GM19238 (cell line): ENCODE data around the gene RPS18.

Experiments used
- DNase-seq: peaks from one replicate; pipeline ENCODE4 v3.0.0; 2011; ENCODE audit warnings: low spot score; ENCODE audit not compliant: insufficient read length

Gene RPS18

DNA sequence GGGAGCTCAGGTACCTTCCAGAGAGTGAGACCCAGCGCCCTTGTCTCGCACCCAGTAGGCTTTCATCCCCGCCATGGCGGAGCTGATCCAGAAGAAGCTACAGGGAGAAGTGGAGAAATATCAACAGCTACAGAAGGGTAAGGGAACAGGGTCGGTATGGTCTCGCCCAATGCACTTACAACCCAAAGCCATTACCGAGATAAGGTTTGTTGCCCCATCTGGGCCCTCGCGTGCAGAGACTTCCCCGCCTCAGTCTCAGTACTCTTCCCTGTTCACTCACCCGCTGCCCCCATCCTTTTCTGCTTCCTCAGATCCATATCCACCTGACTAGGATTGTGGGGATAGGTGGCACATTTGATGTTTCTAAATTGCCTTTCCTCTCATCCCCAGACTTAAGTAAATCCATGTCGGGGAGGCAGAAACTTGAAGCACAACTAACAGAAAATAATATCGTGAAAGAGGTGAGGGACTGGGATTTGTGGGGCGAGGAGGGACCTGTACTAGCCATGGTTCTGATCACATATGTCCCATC is 18.0 kb downstream of the RPS18 start:
- no peak for DNase-seq

DNA sequence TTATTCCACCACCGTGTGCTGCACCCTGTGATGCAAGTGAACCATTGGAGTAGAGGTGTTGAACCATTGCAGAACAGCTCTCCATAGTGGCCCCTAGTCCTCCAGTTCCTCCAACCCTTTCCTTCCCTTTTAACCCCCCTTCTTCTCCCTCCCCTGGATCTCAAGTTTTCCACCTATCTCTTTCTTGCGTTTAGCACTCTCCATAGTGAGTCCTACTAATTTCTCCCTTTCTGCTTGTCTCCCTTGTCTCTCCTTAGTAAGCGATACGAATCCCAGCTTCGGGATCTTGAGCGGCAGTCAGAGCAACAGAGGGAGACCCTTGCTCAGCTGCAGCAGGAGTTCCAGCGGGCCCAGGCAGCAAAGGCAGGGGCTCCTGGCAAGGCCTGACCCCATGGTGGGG is 18.6 kb downstream of the RPS18 start:
- no peak for DNase-seq

DNA sequence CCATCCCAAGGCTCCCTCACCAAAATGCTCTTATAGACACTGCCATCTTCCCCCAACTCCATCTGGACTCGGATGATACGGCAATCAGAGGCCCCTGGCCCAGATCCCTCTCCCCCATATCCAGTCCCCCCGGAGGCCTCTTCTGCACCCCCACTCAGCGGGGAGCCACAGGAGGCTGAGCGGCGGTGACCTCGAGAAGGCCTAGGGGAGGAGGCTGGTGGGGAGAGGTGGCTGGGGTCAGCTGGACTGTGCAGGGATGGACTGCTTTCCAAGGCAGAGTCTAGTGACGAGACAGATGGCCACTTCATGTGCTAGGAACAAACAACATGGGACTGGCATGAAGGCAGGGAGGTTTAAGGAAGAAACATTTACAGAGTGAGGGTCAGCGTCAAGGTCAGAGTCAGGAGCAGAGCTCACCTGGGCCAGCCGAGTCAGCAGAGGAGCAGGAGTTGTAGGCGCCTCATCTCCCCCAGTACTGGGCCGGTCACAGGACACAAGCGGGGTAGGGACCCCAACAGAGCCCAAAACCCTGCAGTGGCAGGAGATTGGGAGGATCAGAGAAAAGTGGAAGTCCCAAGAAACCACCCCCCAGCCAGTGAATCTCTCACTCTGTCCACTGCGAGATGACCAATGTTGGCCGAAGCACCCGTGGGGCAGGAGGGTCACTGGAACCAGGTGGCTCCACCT is 21.3 kb downstream of the RPS18 start:
- no peak for DNase-seq

DNA sequence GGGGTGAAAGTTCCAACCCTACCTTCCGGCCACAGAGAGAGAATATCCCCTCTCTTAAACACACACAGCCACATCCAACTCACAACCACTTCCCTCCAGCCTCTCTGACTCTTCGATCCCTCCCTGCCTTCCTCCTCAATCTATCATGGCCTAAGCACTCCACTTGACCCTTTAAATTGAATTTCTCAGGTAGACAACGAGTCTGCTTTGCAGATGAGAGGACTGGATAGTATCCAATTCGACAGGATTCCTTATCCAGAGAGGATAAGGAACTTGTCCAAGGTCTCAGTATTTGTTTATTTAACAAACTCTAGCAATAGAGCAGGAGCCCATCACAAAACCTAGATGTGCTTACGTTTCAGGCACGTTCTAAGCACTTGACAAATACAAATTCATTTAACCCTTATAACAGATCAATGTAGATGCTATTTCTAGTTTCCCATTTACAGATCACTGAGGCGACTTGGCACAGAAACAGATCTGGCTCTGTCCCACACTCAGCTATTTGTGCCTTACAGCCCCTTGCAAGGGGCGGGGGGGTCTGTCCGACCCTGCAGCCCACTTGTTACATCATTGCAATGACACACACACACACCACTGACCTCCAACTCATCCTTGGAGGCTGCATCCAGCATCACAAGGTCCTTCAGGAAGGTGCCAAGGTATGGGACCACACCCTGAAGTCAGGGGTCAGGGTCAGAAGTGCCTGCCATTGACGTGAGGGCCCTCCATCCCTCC is 22.4 kb downstream of the RPS18 start:
- no peak for DNase-seq

DNA sequence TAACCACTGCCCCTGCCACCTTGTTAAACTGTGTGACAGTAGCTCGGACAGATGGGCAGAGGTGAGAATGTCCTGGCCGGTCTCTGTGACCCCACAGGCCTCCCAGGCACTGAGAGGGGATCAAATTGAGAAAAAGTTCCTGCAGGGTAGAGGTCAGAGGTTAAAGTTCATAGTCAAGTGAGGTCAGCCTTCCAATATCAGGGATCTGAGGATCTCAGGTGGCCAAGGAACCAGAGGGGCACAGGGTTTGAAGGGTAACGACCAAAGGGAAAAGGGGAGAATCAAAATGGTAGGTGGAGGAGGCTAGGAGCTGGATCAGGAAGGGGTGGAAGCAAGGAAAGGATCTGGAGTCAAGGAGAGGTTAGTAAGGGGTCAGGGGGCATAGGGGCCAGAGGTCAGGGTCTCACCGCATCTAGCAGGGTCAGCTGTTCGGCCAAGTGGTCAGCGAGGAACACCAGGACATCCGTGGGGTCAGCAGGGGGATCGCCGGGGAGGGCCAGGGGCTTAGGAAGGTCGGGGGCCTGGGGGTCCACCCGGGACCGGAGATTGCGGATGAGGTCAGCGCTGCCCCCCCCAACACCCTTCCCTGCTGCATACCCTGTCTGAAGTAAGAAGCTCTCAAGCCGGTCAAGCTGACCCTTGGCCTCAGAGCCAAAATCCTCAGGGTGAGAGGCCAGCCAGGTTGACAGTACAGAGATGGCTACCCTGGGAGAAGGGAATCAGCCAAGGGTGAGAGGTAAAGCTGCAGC is 23.9 kb downstream of the RPS18 start:
- DNase-seq: no peak

DNA sequence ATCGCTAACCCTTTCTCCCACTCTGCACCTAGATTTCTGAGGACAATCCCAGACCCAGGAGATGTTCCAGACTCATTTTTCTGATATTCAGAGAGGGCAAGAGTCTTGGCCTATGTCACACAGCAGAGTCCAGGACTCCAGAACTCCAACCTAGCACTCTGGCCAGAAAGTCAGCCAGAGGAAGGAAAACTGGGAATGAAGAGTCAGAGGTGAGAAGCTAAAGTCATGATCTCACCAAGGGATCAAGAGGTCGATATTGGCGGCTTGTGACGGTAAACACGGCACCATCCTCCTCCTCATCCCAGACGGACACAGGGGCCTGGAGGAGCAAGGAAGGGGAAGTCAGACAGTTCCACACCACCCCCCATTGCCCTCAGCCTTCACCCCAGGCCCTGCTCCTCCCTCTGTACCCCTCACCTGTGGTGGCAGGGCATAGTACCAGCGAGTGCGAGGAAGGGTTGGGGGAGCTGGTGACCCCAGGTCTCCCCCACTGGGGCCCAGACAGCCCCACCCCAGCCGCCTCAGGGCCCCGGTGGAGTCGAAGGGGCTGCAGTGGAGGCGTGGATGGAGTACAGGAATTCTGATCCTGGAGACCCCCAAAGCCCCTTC is 25.0 kb downstream of the RPS18 start:
- DNase-seq: no peak

DNA sequence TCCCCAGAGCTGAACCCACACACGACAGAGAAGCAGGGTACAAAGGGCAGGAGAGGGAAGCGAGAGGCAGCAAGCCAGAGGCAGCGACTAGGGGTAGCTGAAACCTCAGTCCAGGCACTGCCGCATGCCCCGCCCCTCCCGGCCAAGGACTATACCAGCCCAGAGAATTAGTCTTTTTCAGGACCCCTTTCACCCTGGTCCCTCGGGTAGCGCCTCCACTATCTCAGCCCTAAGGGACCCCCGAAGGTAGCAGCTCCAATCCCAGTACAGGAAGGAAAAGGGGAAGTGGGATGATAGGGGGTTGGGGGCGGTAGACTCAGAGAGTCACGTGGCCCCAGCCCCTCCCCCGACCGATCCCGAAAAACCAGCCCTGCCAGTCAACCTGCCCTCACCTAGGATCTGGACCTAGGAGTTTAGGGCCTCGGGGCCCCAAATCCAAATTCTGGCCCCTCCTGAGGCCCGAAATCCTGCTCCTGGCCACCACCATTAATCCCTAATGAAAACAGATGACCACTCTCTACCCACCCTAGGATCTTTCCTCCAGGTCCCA is 25.6 kb downstream of the RPS18 start:
- DNase-seq: no peak

DNA sequence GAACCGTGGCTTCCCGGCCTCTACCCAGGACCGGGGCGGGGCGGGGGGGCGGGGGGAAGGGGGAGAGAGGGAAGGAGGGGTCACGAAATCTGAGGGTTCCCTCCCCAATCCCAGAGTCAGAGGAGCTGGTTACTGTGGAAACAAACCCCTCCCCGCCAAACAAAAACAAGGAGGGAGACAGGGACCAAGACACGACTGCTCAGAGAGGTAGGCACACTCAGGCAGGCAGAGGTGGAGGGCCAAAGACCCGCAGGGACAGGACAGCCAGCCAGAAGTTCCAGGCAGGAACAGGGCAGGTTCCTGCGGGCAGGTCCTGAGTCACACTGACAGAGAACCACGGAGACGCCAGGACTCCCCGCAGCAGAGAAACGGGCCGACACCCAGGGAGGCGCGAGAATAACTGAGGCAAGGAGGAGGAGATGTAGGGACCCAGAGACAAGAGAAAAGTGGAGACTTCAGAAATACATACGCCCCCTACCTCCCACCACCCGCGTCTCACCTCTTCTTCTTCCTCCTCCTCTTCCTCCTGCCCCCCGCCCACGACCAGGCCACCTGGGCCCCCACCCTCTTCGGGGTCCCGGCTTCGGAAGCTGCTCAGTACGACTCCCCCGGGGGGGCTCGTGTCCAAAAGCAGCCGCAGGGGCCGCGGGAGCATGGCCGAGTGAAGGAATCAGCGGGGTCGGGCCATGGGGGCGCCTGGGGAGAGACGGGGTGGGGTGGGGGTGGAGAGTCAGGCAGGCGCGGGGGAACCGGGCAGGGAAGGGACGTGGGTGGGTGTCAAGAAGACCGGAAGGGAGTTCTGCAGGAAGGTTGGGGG is 26.3 kb downstream of the RPS18 start:
- DNase-seq: peak; percentile 62

DNA sequence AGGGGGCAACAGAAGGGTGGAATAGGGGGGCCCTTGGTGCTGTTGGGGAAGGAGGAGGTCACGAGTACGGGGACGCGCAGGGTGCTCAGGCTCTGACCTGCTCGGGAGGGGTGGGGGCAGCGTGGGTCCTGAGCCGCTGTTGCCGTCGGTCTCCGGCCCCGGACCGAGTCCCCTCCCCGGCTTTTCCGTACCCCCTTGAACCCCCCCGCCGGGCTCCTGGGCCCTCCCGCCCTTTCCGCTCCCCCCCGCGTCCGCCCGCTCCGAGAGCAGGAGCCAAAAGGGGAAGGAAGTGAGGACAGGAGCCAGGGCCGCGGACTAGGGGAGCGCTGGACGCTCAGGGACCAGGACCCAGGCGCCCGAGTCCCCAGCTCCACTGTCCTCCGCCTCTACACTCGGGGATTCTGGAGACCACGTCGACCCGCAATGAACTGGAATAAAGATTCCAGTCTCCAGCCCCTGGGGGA is 26.9 kb downstream of the RPS18 start, which contains the start of gene RGL2:
RGL2 (minus strand) TSS at position 170 of the 464 bp plus-strand sequence. CDS start 332 bp downstream, outside the sequence.
- no peak for DNase-seq

DNA sequence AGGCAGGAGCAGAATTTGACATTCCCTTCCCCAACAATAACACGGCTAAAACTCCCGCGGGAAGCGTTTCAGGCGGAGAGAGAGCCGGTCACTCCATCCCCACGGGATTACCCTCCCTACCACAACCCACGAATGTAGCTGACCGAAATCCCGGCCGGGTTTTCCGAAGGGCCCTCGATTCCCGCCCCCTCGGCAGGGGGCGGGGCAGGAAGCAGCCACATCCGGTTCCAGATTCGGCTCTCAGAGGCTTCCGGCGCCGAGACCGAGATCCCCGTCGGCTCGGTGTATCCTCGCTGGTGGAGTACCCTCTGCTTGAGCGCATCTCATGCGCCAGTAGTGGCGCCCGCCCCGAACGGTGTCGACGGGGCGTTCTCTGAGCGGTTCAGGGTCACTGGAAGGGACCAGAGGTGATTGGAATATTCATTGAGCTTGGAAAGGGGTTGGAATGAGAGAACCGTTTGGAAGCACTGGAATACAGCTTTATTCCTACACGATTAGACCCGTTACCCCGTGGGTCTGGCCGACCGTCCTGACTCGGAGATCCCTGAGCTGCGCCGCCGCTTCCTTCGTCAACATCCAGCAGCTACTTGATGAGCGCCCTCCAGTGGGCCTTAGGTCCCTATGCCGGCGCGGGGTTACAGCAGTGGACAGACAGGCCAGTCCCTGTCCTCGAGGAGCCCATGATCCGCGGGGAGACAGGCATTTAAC is 27.5 kb downstream of the RPS18 start:
- peak; percentile 88 for DNase-seq

DNA sequence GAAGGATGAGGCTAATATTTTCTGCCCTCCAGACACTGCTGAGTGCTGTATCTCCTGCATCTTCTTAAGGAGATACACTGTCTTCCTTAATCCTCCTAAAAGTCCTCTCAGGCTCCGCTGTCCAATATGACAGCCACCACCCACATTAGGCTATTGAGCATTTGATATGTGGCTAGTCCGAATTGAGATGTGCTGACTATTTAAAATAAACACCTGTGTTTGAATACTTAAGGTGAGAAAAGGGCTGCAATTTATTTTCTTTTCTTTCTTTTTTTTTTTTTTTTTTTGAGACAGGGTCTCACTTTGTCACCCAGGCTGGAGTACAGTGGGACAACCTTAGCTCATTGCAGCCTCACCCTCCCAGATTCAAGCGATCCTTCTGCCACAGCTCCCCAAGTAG is 30.0 kb downstream of the RPS18 start:
- no peak for DNase-seq

DNA sequence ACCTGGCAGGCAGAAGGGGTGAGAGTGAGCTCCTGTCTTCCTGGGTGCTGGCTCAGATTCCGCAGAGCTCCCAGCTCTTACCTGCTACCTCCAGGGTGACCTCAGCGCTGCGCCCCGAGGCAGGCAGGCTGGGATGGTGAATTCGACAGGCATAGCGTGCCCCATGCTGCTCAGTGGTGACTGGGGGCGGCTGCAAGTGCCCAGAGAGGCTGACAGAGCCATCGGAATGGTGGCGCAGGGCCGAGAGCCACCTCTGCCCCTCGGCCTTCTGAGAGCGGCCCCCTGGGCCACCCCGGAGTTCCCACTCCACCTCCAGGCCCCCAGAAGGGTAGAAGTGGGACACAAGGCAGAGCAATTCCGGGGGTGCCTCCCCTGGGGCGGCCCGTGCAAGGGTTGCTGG is 32.3 kb downstream of the RPS18 start:
- DNase-seq: no peak

DNA sequence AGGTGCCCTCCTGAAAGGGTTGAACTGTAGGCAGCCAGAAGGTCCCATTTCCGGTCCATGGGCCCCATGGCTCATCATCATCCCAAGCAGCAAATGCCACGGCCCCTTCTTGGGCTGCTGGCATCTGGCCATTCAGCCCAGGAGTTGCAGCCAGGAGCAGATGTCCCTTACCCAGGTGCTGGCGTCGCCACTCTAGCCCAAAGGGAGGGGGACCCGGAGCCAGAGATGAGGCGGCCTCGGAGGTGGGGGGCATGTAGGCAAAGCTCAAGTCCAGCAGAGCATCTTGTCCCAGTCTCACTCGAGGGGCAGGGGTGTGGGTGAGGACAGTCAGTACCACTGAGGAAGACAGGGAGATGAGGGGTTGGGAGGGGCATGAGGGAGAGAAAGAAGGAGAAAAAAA is 33.2 kb downstream of the RPS18 start:
- DNase-seq: no peak

DNA sequence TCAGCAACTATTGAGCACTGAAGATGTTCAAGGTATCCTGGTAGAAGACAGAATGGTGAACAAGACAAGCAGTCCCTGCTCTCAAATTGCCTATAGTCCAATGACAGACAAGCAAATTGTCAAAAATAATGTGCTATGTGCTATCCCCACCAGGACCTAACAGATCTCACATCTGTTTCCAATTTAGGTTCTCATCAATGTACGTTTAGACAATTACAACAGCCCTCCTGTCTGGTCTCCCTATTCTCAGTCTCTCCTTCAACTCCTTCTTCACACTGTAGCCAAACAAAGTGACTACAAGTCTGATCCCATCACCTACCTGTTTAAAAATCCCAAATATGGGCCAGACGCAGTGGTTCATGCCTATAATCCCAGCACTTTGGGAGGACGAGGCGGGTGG is 34.5 kb downstream of the RPS18 start:
- DNase-seq: no peak

DNA sequence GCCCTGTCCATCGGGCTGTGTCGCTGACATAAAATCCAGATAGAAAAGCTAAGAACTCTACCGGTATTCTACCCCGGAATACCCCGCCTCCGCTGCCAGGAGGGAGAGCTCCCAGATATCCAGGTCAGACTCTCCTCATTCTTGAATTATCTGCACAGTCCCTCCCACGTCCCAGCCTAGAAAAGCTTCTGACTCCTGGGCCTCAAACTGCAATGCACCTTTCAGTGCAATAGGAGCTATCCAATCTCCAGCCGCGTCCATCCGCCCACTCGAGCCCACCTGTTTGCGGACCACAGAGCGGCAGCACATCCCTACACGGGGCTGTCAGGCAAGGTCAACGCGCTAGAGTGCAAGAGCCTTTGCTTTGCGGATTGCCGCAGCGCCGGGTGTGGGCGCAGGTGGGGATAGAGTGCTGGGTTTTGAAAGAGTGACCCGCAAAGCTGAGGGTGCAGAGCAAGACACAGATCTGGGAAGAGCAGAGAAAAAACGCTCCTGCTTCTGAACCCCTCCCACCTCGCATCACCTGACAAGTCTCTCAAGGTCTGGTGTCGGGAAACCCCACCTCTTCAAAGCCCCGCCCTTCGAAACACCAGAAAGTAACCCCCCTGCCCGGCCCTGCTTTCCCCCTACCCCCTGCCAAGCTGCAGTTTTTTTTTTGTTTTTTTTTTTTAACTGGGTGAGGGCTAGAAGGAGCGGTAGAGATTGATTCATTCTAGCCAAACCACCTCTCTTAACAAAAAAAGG is 40.7 kb downstream of the RPS18 start:
- DNase-seq: peak; percentile 83

DNA sequence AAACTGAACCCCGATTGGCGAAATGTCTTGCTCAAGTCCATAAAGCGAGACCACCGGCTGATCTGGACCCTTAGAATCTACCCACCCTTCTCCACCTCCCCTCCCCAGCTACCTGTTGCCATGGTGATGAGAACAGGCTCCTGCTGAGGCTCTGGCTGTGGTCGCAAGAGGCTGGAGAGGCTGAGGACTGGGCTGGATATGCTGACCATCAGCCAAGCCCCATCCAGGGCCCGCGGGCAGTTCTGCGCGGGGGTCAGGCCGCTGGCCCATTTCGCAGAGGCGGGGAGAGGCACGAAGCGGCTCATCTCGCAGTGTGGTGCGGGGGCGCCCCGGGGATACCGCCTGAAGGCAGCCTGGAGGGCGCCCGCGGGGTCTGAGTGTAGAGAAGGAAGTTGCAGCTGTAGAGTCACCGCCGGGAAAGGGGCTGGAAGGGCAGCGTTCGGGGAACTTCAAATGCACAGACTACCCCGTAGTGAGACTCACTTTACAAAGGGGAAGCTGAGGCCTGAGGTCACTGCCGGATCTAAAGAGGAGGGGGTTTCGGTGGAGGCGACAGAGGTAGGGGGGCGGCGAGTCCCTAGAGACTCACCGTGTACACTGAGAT is 41.3 kb downstream of the RPS18 start:
- DNase-seq: no peak

DNA sequence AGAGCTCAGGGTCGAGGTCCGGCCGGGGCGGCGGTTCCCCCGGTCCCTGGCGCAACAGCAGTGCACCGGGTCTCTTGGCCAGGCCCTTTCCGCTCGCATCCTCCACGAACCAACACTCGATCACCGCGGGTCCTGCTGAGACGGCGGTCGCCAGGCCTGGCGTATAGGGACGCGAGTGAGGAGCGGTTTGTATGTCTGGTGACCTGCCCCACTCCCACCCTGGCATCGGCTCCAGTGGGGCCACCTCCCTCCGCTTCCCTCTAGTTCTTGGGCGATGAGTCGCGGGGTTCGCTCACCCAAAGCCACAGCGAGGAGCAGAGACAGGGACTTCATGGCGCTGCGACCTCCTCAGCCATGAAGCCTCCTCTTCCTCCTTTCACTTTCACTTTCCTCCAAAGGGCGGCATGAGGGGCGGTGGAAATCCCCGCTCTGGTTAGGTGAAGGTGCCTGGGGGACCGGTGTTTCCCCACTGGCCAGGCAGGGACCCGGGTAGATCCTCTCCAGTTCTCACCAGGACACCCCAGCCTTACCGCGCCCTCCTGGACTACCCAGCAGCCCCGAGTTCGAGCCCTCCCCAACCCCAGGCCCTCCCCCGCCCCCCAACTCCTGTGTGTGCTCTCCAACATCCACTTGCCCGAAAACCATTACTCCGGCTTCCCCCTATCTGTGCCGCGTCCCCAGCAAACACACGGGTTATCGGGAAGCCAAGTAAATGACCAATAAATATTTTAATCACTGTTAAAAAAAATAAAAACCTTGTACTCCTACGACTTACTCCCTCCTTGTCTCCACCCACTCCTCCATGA is 42.0 kb downstream of the RPS18 start, which contains the start of gene TAPBP:
TAPBP (minus strand) TSS at position 370 of the 806 bp plus-strand sequence; CDS start at position 333, 37 bp downstream.
- DNase-seq: peak; percentile 78
